ENCODE results near the gene SRGAP2C. TPM values are rescaled to one million over a fixed set of nuclear protein-coding genes. Genes with fewer than 3 reads are reported as not detected.
A peak's percentile ranks its signal among the peaks of the same experiment; 100 is the strongest.
"Not testable (repeated sequence)": the region's sequence is repeated elsewhere in the genome, so short reads cannot be mapped to it uniquely, and the experiment has no call there.

The SRGAP2C gene
- total RNA-seq, 1 experiment from 2014 or later = 26.2 TPM

- not testable (repeated sequence) for H2AFZ ChIP-seq (ENCODE audit: low read length); H3K4me1 ChIP-seq (ENCODE audit: low read length); H3K4me3 ChIP-seq (ENCODE audit: low read length); H3K79me2 ChIP-seq (ENCODE audit: low read length); H3K36me3 ChIP-seq (ENCODE audit: insufficient read depth, low read length); H3K9me2 ChIP-seq (replicated peaks; ENCODE audit: insufficient read depth, low read length); H3K9me3 ChIP-seq (ENCODE audit: low read length); H3K4me2 ChIP-seq (ENCODE audit: low read depth, low read length, poor library complexity, severe bottlenecking); H3K27ac ChIP-seq (ENCODE audit: low read length); H3K9ac ChIP-seq (ENCODE audit: low read length); H3K27me3 ChIP-seq (ENCODE audit: low read length); H4K20me1 ChIP-seq (ENCODE audit: insufficient read depth, low read depth, low read length)
- peak; percentile 38 for DNase-seq
Observed at GRCh38 chr1:121275435-121275834, 90.7 kb downstream of the SRGAP2C start.

- H3K27ac ChIP-seq (ENCODE audit: low read length); H3K4me2 ChIP-seq (ENCODE audit: low read depth, low read length, poor library complexity, severe bottlenecking); H3K79me2 ChIP-seq (ENCODE audit: low read length); DNase-seq; H3K9ac ChIP-seq (ENCODE audit: low read length); H3K9me2 ChIP-seq (replicated peaks; ENCODE audit: insufficient read depth, low read length); H3K4me1 ChIP-seq (ENCODE audit: low read length); H3K27me3 ChIP-seq (ENCODE audit: low read length); H4K20me1 ChIP-seq (ENCODE audit: insufficient read depth, low read depth, low read length); H3K9me3 ChIP-seq (ENCODE audit: low read length); H2AFZ ChIP-seq (ENCODE audit: low read length); H3K4me3 ChIP-seq (ENCODE audit: low read length); H3K36me3 ChIP-seq (ENCODE audit: insufficient read depth, low read length): not testable (repeated sequence)
Observed at GRCh38 chr1:121278202-121278601, 93.4 kb downstream of the SRGAP2C start.

GRCh38 chr1:121278777-121279547 is 94.2 kb downstream of the SRGAP2C start:
- H3K4me2 ChIP-seq (ENCODE audit: low read depth, low read length, poor library complexity, severe bottlenecking); H3K9me3 ChIP-seq (ENCODE audit: low read length); H3K9ac ChIP-seq (ENCODE audit: low read length); H3K27ac ChIP-seq (ENCODE audit: low read length); H3K4me1 ChIP-seq (ENCODE audit: low read length); H3K4me3 ChIP-seq (ENCODE audit: low read length); H4K20me1 ChIP-seq (ENCODE audit: insufficient read depth, low read depth, low read length); H3K9me2 ChIP-seq (replicated peaks; ENCODE audit: insufficient read depth, low read length); H3K79me2 ChIP-seq (ENCODE audit: low read length); H2AFZ ChIP-seq (ENCODE audit: low read length); H3K27me3 ChIP-seq (ENCODE audit: low read length); H3K36me3 ChIP-seq (ENCODE audit: insufficient read depth, low read length): not testable (repeated sequence)
- peak; percentile 33 for DNase-seq

DNA sequence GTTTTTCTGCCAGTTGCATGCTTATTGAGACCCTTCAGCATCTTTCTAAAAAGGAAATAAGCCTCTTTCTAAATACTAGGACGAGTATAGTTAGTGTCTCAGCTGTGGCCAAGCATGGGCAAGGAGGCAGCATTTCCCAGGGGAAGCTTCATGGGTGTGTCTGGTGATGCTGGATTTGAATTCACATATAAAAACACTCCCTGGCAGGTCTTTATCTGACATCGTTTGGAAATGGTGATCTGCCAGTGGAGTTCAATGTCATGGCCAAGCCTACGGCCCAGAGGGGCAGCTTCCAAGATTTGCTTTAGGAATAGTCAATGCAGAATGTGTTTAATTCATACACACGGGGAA is 94.7 kb downstream of the SRGAP2C start:
- not testable (repeated sequence) for H3K79me2 ChIP-seq (ENCODE audit: low read length); H4K20me1 ChIP-seq (ENCODE audit: insufficient read depth, low read depth, low read length); H2AFZ ChIP-seq (ENCODE audit: low read length); H3K9ac ChIP-seq (ENCODE audit: low read length); H3K27ac ChIP-seq (ENCODE audit: low read length); H3K27me3 ChIP-seq (ENCODE audit: low read length); H3K4me1 ChIP-seq (ENCODE audit: low read length); H3K4me3 ChIP-seq (ENCODE audit: low read length); DNase-seq; H3K4me2 ChIP-seq (ENCODE audit: low read depth, low read length, poor library complexity, severe bottlenecking); H3K9me3 ChIP-seq (ENCODE audit: low read length); H3K9me2 ChIP-seq (replicated peaks; ENCODE audit: insufficient read depth, low read length); H3K36me3 ChIP-seq (ENCODE audit: insufficient read depth, low read length)

DNA sequence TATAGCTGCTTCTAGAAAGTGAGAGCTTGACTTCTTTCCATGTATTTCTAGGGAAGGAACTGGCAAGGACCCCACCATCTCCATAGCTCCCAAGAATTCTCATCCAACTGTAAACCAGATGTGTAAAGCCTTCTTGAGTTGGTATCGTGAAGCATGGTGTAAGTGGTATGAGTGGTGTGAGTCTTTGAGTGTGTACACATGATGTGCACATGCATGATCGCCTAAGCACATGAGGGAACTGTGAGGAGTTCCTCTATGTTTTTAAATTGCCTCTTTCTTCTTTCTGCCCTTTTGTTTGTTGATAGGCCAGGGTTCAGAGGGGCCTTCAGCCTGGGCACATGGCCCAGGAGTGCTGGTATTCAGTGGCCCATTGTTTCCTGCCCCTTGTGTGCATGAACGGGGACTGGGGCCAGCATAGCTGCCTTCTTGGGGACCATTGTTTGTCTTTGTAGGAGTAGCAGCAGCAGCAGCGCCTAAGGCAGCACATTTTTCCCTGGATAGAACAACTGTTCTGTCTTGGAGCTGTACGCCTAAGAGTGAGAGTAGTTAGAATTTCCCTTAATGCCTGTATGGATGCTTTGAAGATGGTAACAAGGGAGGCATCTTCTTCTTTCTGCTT is 96.0 kb downstream of the SRGAP2C start:
- not testable (repeated sequence) for H3K4me1 ChIP-seq (ENCODE audit: low read length); H3K27ac ChIP-seq (ENCODE audit: low read length); DNase-seq; H3K4me2 ChIP-seq (ENCODE audit: low read depth, low read length, poor library complexity, severe bottlenecking); H3K9me3 ChIP-seq (ENCODE audit: low read length); H3K9ac ChIP-seq (ENCODE audit: low read length); H3K9me2 ChIP-seq (replicated peaks; ENCODE audit: insufficient read depth, low read length); H4K20me1 ChIP-seq (ENCODE audit: insufficient read depth, low read depth, low read length); H3K27me3 ChIP-seq (ENCODE audit: low read length); H2AFZ ChIP-seq (ENCODE audit: low read length); H3K4me3 ChIP-seq (ENCODE audit: low read length); H3K79me2 ChIP-seq (ENCODE audit: low read length); H3K36me3 ChIP-seq (ENCODE audit: insufficient read depth, low read length)

DNA sequence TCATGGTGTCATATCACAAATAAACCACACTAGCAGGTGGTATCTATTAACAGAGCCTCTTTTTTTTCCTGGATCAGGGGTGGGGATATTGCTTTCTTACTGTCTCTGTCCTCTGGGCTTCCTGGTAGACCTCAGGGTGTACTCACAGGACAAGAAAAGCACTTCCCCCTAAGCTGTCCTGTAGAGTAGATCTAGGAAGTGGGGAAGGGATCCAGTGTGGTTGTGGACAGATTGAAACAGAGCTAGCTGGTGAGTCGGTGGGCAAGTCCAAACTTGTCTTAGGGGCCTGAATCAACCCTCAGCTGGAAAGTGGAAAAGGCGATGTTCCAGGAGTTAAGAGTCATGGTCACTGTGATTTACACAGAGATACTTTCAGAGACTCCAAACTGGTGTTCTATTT is 96.7 kb downstream of the SRGAP2C start:
- not testable (repeated sequence) for H3K4me2 ChIP-seq (ENCODE audit: low read depth, low read length, poor library complexity, severe bottlenecking); H3K4me1 ChIP-seq (ENCODE audit: low read length); H2AFZ ChIP-seq (ENCODE audit: low read length); H3K36me3 ChIP-seq (ENCODE audit: insufficient read depth, low read length); H3K79me2 ChIP-seq (ENCODE audit: low read length); H3K27ac ChIP-seq (ENCODE audit: low read length); H4K20me1 ChIP-seq (ENCODE audit: insufficient read depth, low read depth, low read length); H3K4me3 ChIP-seq (ENCODE audit: low read length); H3K27me3 ChIP-seq (ENCODE audit: low read length); H3K9ac ChIP-seq (ENCODE audit: low read length); H3K9me3 ChIP-seq (ENCODE audit: low read length); DNase-seq; H3K9me2 ChIP-seq (replicated peaks; ENCODE audit: insufficient read depth, low read length)

DNA sequence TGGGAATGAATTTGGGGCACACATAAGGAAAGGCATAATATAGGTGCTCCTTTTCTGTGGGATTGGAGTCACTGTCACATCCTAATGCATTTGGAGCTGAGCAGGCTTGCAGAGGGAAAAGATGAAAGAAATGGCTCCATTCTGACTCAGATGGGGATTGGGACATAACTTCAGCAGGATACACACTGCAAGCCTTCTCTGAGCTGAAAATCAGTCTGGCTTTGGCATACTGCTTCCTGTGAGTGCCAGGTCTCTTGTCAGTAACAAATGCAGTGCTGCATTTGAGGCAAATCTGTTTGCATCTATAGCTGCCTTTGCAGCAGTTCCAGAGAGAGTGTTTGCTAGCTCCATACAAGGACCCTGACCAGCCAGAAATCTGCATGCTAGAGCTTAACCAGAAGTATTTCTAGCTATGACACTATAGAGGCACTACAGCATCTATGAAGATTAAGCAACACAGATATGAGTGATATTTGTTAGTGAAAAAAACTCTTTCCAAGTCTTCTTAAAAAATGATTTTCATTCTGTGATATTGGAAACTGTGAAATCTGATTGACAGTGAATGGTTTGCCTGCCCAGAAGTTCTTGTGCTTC is 98.9 kb downstream of the SRGAP2C start:
- H3K27ac ChIP-seq (ENCODE audit: low read length); H3K36me3 ChIP-seq (ENCODE audit: insufficient read depth, low read length); H3K9ac ChIP-seq (ENCODE audit: low read length); H3K9me2 ChIP-seq (replicated peaks; ENCODE audit: insufficient read depth, low read length); H4K20me1 ChIP-seq (ENCODE audit: insufficient read depth, low read depth, low read length); H3K4me1 ChIP-seq (ENCODE audit: low read length); H3K9me3 ChIP-seq (ENCODE audit: low read length); H3K27me3 ChIP-seq (ENCODE audit: low read length); H3K4me3 ChIP-seq (ENCODE audit: low read length); H3K4me2 ChIP-seq (ENCODE audit: low read depth, low read length, poor library complexity, severe bottlenecking); H2AFZ ChIP-seq (ENCODE audit: low read length); H3K79me2 ChIP-seq (ENCODE audit: low read length): not testable (repeated sequence)
- DNase-seq = peak; percentile 39

DNA sequence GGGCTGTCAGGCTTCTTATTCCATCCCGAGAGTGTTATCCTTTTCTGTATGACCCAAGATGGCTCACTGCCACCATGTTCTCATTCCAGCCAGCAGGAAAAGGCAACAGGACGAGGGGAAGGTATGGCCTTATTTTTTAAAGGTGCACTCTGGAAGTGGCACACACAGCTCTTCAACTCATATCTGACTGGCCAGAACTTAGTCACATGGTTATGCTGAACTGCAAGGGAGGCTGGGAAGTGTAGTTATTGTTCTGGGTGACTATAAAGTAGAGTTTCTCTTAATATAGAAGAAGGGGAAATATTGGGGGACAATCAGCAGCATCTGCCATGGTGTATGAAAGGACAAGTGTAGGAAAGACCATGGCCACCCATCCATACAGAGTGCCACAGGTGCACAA is 107.8 kb downstream of the SRGAP2C start:
- not testable (repeated sequence) for H3K36me3 ChIP-seq (ENCODE audit: insufficient read depth, low read length); H3K27ac ChIP-seq (ENCODE audit: low read length); H4K20me1 ChIP-seq (ENCODE audit: insufficient read depth, low read depth, low read length); H3K79me2 ChIP-seq (ENCODE audit: low read length); H3K9me3 ChIP-seq (ENCODE audit: low read length); DNase-seq; H2AFZ ChIP-seq (ENCODE audit: low read length); H3K4me2 ChIP-seq (ENCODE audit: low read depth, low read length, poor library complexity, severe bottlenecking); H3K9me2 ChIP-seq (replicated peaks; ENCODE audit: insufficient read depth, low read length); H3K9ac ChIP-seq (ENCODE audit: low read length); H3K4me1 ChIP-seq (ENCODE audit: low read length); H3K4me3 ChIP-seq (ENCODE audit: low read length); H3K27me3 ChIP-seq (ENCODE audit: low read length)

Data from Karpas-422 (cell line).